ENCODE results near the gene HDHD2. TPM values are rescaled to one million over a fixed set of nuclear protein-coding genes. Genes with fewer than 3 reads are reported as not detected.

Gene HDHD2
- polyA plus RNA-seq, 4 donors, result 51.4 to 67.7 (median 62.5) TPM

DNA sequence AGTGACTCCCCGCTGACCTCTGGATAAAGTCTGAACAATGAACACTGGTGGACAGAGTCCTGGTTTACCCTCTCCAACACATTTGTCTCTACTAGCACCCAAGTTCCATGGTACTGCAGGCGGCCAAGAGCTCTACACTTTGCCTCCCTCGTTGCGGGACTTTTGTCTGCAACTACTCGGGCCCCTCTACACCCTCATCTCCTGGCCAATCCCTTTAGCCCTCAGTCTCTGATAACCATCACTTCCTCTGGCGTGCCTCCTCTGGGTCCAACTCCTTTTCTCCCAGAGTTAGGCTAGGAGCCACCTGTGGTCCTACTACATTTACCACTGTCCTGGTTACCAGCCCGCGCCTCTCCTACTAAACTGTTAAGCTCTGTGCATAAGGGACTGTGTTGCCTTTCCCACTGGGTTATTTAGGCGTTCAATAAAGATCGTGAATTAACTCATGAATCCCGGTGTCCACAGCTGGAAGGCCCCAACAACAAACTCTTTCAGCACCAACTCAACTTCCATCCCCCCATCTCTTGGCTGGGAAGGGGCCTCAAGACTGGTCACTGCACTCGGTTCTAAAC is 757 bp downstream of the HDHD2 start:
- no peak for DNase-seq (ENCODE audit: low read depth in 4 of 4, low spot score in 3 of 4)

DNA sequence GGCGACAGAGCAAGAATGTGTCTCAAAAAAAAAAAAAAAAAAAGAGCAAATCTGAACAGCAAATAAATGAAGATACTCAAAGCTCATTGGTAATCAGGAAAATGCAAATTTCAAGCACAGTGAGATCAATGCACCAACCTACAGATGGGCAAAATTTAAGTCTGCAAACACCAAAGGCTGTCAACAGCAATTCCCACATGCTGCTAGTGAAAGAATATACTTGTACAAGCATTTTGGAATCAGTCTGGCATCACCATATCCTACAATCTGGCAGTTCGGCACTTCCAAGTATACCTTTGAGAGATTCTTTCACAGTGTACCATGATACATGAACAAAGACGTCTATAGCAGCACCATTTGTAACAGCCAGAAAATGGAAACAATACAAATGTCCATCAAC is 4.1 kb downstream of the HDHD2 start:
- DNase-seq (ENCODE audit: low read depth in 4 of 4, low spot score in 3 of 4), result no peak

DNA sequence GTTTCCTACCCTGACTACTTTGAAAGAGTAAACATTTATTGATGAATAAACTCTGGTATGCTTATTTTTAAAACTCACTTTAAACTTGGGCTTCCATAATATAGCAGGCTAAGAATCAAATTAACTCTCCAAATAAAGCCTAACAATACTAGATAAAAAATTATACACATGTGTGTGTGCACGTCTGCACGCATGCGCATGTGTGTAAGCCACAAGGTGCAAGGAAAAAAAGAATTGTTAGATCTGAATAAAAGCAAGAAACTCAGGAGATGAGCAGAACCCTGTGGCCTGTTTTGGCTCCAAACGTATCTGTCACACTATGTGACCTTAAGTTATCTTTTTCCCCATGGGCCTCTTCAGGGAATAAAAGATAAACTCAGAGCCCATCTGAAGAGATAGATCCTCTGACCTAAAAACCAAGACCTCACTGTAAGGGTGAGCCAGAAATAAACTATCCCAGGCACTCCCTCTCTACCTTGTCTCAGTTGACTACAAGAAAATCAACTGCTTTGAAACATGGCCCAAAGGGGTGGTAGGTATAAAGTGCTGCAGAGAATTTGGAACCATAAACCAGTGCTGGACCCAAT is 6.3 kb downstream of the HDHD2 start:
- DNase-seq (ENCODE audit: low read depth in 4 of 4, low spot score in 3 of 4), result no peak

DNA sequence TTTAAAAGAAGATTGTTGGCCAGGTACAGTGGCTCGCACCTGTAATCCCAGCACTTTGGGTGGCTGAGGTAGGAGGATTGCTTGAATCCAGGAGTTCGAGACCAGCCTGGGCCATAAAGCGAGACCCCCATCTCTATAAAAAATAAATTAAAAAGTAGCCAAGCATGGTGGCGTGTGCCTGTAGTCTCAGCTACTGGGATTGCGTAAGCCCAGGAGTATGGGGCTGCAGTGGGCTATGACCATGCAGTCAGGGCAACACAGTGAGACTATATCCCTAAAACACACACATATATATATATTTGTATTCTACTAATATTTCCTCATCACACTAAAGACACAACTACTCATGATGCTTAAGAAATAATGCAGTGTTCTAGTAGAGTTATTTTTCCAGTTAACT is 7.1 kb downstream of the HDHD2 start:
- no peak for DNase-seq (ENCODE audit: low read depth in 4 of 4, low spot score in 3 of 4)

DNA sequence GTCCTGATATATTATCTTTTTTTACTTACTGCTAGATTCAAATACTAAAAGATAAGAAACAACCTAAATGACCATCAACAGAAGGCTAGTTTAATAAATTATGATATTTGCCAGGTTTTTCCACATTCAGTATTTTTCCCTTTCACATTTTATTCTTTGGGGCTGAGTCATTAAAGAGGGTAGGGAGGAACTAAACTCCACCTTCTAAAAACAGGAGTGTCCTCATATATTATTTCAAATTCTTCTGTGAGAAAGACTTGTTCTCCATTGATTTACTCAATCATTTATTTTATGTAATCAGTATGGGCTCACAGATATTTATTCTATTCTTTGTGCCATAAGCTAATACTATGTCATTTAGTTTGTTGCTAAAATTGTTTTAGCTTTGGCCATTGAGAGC is 9.0 kb downstream of the HDHD2 start:
- DNase-seq (ENCODE audit: low read depth in 4 of 4, low spot score in 3 of 4), result no peak

DNA sequence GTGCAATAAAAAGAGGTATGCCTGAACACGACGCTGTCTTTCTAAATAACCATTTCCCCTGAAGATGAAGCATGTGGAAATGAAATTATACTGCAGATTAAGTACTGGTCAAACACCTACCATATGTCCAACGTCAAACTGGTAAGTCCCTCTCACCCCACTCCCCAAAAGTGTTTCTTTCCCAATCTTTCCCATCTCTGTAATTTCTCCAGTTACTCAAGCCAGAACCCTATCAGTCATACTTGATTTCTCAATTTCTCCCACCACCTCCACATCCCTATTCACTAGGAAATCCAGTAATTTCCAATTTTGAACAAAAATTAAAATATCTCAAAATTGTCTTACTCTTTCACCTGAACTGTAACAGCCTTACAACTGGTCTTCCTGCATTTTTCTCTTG is 29.2 kb downstream of the HDHD2 start:
- DNase-seq (ENCODE audit: low read depth in 4 of 4, low spot score in 3 of 4), result no peak

DNA sequence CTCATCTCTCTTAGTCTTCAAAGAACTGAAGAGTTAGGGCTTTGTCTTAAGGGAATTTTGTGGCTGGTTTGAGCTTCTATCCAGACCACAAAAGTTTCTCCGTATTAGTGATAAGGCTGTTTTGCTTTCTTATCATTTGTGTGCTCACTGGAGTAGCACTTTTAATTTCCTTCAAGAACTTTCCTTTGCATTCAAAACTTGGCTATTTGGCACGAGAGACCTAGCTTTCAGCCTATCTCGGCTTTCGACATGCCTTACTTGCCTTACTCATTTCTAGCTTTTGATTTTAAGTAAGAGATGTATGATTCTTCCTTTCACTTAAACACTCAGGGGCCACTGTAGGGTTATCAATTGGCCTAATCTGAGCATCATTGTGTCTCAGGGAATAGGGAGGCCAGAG is 29.9 kb downstream of the HDHD2 start:
- DNase-seq (ENCODE audit: low read depth in 4 of 4, low spot score in 3 of 4), result no peak

DNA sequence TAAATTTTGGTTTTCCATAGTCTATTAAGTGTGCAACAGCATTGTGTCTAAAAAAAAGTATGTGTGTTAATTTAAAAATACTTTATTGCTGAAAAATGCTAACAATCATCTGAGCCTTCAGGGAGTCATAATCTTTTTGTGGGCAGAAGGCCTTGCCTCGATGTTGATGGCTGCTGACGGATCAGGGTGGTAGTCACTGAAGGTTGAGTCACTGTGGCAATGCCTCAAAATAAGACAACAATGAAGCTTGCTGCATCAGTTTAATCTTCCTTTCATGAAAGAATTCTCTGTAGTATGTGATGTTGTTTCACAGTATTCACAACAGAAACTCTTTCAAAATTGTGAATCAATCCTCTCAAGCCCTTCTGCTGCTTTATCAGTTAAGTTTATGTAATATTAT is 31.3 kb downstream of the HDHD2 start:
- DNase-seq (ENCODE audit: low read depth in 4 of 4, low spot score in 3 of 4), result no peak

DNA sequence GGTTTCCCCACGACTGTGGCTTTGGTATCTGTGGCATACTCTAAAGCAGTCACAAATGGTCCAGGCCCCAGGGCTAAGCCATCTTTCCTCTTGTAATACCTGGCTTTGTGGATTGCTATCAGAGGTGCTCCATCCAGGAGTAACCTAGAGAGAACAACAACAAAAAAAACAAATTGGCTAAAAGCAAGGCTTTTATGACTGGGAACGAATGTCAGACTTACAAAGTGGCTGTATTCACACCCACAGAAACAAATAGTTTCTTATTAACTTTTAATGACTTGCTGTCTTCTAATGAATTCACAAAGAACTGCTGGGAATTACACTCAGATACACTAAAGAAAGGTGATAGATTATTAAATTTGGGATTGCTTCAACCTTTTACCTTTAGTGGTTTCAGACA is 35.1 kb downstream of the HDHD2 start:
- DNase-seq (ENCODE audit: low read depth in 4 of 4, low spot score in 3 of 4), result no peak

DNA sequence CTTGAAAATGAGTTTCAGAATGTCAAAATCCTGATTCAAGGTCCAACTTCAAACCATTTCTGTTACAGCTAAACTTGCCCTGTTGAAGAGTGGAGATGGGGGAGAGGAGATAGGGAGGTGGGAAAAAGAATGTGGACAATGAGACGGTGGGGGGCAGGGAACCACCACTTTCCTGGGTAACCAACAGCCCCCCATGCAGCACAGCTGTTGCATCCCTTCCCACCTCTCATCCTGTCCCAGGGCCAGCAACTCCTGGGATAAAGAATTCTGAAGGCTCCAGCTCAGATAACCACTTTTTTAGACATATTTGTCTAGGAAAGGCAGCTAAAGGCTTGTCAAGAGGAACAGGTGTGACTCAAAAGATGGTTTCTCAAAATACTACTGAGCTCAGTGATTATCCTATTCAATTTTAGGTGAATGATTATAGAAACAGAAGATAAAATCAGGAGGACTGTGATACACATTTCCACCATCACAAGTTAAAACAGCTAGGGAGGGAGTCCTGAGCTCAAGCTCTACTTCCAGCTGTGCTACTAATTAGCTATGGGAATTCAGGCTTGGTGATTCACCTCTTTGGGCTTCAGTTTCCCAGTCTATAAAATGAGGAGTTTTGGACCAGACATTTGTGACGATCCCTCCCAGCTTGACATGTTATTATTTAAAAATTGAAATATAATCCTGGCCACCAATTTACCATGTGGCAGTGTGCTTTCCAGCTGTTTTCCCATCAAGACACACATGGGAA is 36.3 kb downstream of the HDHD2 start:
- no peak for DNase-seq (ENCODE audit: low read depth in 4 of 4, low spot score in 3 of 4)

DNA sequence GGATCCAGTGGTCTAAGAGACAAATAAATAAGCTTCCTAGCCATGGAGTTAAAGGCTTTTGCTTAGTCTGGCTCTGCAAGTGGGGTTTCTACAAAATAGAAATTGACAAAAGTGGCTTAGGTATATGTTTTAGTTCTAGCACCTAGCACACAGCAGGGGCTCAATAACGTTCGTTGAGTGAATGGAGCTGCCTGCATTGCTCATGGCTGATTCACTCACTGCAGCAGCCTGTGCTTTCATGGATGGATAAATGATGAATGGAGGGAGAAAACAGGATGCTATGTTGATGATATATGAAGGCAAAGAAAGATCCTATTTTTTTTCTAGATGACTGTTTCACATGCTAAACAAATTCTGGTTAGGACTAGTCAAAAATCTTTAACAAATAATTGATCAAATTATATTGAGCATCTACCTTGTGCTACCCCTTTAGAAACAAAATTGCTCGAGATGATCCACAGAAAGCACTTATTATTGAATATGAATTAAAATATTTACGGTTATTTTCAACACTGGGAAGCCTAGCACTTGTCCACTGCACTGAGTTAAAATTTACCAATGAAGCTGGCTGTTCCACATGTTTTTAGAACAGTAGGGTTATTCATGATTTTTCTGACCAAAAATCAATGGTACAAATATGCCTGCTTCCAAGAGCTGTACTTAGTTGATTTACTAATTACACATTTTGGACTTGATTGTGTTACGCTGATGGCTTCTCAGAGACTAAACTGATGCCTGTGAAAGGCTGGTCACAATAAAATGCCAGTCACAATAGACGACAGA is 39.6 kb downstream of the HDHD2 start:
- no peak for DNase-seq (ENCODE audit: low read depth in 4 of 4, low spot score in 3 of 4)

DNA sequence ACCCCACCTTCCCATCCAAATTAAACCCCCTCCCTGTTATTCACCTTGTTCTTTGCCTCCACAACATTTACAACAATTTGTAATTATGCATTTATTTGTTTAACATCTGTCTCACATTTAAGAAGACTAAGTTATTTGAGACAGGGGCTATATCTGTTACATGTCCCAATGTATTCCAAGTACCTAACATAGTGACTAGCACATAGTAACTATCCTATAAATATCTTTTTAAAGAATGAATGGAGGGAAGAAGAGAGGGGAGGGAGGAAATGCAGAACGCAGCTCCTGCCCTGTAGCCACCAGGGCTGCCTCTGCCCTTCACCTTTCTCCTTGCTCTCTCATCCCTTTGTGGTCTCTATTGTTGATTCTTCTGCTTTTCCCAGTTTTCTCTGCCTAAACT is 40.6 kb downstream of the HDHD2 start:
- DNase-seq (ENCODE audit: low read depth in 4 of 4, low spot score in 3 of 4), result no peak

DNA sequence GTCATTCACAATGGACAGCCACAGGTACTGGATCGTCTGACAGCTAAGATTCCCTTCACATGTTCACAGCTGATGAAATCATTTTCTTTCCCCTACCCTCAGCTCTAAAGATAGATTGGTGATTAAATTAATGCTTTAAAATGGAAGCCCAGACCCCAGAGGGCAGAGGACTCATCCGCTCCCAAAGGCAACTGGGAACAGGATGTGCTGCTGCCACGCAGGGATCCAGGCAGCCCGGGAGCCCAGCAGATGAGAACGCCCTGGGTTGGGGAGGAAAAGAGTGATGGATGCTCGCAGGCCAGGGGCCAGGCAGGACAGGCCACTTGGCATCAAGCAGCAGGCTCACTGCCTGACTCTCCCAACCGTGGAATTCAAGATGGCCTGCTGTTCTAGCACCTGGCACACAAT is 41.3 kb downstream of the HDHD2 start:
- DNase-seq (ENCODE audit: low read depth in 4 of 4, low spot score in 3 of 4), result no peak

DNA sequence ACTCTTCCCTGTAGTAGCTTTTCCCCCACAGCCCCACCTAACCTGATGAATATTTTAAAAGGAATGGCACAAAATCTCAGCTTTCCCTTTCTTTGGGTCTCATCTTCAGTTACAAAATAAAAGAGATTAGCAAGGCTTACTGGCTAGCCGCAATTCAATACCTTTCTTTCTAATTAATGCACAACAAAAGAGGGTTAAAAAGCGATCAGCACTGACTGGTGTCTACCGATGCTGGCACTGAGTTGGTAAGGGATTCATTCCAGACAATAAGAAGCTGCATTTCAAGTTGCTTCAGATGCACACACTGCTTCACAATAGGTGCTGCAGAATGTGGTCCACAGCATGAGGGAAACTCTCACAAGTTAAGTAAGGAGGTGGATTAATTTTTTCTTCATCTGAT is 41.9 kb downstream of the HDHD2 start:
- no peak for DNase-seq (ENCODE audit: low read depth in 4 of 4, low spot score in 3 of 4)

DNA sequence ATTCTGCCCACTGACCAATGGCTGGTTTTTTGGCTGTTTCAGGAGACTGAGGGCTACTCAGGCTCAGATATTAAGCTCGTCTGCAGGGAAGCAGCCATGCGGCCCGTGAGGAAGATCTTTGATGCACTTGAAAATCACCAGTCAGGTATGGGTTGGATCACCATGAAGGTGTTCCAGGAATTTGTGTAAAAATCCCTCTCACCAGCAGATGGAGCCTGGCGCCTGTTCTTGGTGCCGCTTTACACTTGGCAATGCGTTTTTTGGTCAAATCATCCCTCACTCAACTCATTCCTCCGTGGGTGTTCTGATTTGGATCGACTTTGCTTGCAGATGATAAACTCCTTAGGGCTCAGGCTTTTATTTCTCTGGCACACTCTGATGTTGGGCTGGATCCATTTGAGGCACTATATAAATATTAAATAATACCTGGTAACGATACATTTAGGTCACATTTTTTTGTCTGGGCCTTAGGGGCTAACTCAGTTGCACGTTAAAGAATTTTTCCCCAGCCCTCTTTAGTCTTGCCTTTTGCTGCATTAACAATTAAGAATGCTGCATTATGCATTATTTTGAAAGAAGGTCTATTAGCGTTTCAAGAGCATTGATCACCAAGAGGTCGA is 50.0 kb downstream of the HDHD2 start:
- DNase-seq (ENCODE audit: low read depth in 4 of 4, low spot score in 3 of 4), result peak; percentile 17 to 29 (median 24)

DNA sequence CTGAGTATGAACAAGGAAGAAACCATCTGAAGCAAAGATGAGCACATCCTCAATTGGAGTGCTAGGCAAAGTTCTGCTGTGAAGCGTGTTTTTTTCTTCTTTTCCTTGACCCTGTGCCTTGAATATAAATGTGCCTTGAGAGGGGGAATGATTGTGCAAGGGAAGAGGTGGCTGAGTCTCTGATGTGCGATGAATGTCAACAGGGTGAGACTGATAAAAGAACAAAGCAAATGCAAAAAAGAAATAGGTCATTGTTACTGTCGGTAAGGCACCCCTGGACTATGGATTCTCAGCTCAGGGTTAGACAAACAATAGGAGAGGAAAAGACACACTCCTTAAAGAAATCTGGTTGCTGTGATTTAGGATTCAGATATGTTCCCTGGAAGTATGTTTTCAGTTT is 54.5 kb downstream of the HDHD2 start:
- no peak for DNase-seq (ENCODE audit: low read depth in 4 of 4, low spot score in 3 of 4)

DNA sequence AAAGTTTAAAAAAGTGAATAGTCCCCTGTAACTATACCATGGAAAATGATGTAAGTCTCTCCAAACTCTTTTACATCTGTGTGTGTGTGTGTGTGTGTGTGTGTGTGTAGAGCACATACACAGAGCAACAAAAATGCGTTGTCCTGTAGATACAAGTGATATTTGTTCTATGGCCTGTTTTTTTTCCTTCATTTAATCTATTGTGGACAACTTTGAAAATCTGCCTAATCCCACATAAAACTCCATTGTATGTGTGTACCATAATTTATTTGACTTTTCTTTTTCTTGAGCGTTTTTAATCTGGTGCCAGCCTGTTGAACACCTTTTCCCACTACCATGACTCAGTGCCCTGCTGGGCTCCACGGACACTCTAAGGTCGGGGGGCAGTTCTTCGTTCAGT is 62.6 kb downstream of the HDHD2 start:
- no peak for DNase-seq (ENCODE audit: low read depth in 4 of 4, low spot score in 3 of 4)

DNA sequence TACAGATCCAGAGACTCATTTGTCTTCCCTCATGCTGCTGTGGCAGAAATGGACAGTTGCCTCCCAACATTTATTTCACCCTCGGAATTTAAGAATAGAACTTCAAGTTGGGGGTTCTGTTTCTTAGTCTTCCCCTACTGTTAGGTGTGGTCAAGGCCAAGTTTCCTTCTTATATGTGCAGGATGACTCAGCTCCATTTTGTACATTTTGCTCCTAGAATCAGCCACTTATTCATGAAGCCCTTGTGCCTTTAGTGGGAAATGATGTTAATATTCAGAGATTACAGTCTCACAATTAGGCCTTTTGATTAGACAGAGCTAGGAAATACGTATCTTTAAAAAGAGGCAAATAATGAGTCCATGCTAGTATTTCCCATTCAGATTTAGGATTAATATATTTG is 68.7 kb downstream of the HDHD2 start:
- no peak for DNase-seq (ENCODE audit: low read depth in 4 of 4, low spot score in 3 of 4)

DNA sequence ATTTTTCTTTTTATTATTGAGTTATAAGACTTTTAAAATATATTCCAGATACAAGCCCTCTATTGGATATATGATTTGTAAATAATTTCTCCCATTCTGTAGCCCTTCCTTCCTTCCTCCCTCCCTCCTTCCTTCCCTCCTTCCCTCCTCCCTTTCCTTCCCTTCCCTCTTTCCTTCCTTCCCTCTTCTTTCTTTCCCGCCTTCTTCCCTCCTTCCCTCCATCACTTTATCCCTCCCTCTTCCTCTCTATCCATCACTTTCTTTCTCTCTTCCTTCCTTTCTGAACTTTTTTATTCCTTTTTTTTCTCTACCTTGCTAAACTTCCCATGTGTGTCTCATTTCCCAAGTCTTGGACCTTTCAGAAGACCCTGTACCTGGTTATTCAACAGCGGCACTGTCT is 69.4 kb downstream of the HDHD2 start:
- no peak for DNase-seq (ENCODE audit: low read depth in 4 of 4, low spot score in 3 of 4)

DNA sequence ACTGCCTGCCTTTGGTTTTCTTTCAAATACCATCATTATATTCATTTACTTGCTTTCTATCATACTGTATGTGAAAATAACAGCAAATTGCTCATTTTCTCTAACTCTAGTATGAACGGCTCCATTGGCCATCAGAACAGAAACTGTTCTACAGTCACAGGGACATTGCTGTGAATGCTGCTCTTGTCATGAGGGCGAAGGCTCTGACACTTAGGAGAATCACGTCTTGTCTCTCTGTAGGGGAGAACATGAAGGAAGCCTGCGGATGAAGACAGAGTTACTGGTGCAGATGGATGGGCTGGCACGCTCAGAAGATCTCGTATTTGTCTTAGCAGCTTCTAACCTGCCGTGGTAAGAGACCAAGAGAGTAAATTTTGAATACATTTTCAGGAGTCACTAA is 73.2 kb downstream of the HDHD2 start:
- no peak for DNase-seq (ENCODE audit: low read depth in 4 of 4, low spot score in 3 of 4)
